HG02571 (cell line): ENCODE data around the gene FHL3.

Experiments used
- ATAC-seq: cut with Tn5 transposase; IDR thresholded peaks from one replicate; pipeline ENCODE4 v1.9.1; 2021; ENCODE audit warnings: mild to moderate bottlenecking, moderate library complexity; ENCODE audit not compliant: unreplicated experiment

Gene FHL3

GRCh38 chr1:37947364-37947763, 58.0 kb downstream of the FHL3 start:
- ATAC-seq = no peak
